GM10248 (cell line): ENCODE results near the gene JADE2.
"Not testable (repeated sequence)": the region's sequence is repeated elsewhere in the genome, so short reads cannot be mapped to it uniquely, and the experiment has no call there.

ENCODE experiments used
- CTCF ChIA-PET: fragments of 300-600 bp; sonication (Branson Sonifier 250); formaldehyde crosslinking; extraction: SDS; loops from one replicate; lab custom pipeline; 2021; ENCODE audit warnings: antibody characterized with exemption; lab: Yijun Ruan, JAX
- POLR2A ChIA-PET: fragments of 350-650 bp; sonication (Branson Sonifier 250); formaldehyde crosslinking; extraction: SDS; loops from one replicate; lab custom pipeline; 2020; ENCODE audit warnings: antibody characterized with exemption; lab: Yijun Ruan, JAX
- DNase-seq: peaks from one replicate; pipeline ENCODE4 v3.0.0; 2012; ENCODE audit errors: extremely low spot score
- CTCF ChIP-seq: IDR thresholded peaks from 2 replicates; pipeline ENCODE4 v1.5.1; 2012; ENCODE audit warnings: mild to moderate bottlenecking, low read depth; ENCODE audit errors: extremely low read depth, missing control alignments, control extremely low read depth

The JADE2 gene

GRCh38 chr5:134490925-134491271 is 34.6 kb upstream of the JADE2 start:
- DNase-seq = no peak
- TF ChIP-seq CTCF = no peak
- ChIA-PET CTCF (no interaction called here), POLR2A (no interaction called here)

GRCh38 chr5:134491841-134492442 is 33.5 kb upstream of the JADE2 start:
- DNase-seq = no peak
- POLR2A ChIA-PET = no interaction called here
- no peak for TF ChIP-seq CTCF
- CTCF ChIA-PET = no interaction called here

GRCh38 chr5:134492568-134492967 is 32.9 kb upstream of the JADE2 start:
- TF ChIP-seq CTCF = no peak
- CTCF ChIA-PET = interaction anchor here (0.9 to 1.2 kb wide), 2 partner anchors 27 to 28 kb away, joined by 3 read pairs; no protein-coding TSS in a partner anchor
- no peak for DNase-seq
- POLR2A ChIA-PET = no interaction called here

GRCh38 chr5:134493461-134494055 is 31.9 kb upstream of the JADE2 start:
- ChIA-PET CTCF (interaction anchor here (0.9 to 1.2 kb wide), 4 partner anchors 10 to 28 kb away, joined by 3 read pairs; no protein-coding TSS in a partner anchor), POLR2A (no interaction called here)
- DNase-seq = no peak
- no peak for TF ChIP-seq CTCF

GRCh38 chr5:134494780-134495179 is 30.7 kb upstream of the JADE2 start:
- DNase-seq = no peak
- no peak for TF ChIP-seq CTCF
- ChIA-PET CTCF (interaction anchor here (0.7 to 1.5 kb wide), 3 partner anchors 12 to 17 kb away, joined by 3 read pairs; no protein-coding TSS in a partner anchor), POLR2A (no interaction called here)

GRCh38 chr5:134499905-134500304 is 25.6 kb upstream of the JADE2 start:
- DNase-seq, POLR2A ChIA-PET: not testable (repeated sequence)
- CTCF ChIA-PET = interaction anchor here (1.3 to 1.4 kb wide), 2 partner anchors 16 to 87 kb away, joined by 3 to 4 read pairs; no protein-coding TSS in a partner anchor
